GM06990 (cell line): ENCODE results near the gene TBCC.

ENCODE experiments used
- DNase-seq: peaks from one replicate; pipeline ENCODE4 v3.0.0-alpha.2; 2011; ENCODE audit not compliant: insufficient read length; ENCODE audit errors: extremely low read depth
- H3K27me3 ChIP-seq: replicated peaks from 2 replicates; pipeline ENCODE4 v1.6.0; 2011; ENCODE audit warnings: low read length; ENCODE audit not compliant: control insufficient read depth, insufficient read depth
- H3K36me3 ChIP-seq: 2 replicates; pipeline ENCODE4 v1.5.1; 2011; ENCODE audit warnings: low read length; ENCODE audit not compliant: control insufficient read depth, insufficient read depth
- H3K4me3 ChIP-seq: replicated peaks from 2 replicates; pipeline ENCODE4 v1.5.1; 2011; ENCODE audit warnings: low read depth, mild to moderate bottlenecking, control low read depth, low read length
- CTCF ChIP-seq: IDR thresholded peaks from 2 replicates; pipeline ENCODE4 v1.5.1; 2011; ENCODE audit warnings: low read length, control low read depth, mild to moderate bottlenecking, inconsistent platforms; ENCODE audit not compliant: insufficient read depth, poor library complexity, severe bottlenecking

Gene TBCC

GRCh38 chr6:42714098-42714761, 31.7 kb downstream of the TBCC start:
- Histone ChIP-seq H3K27me3 (no peaks in the 10 kb centered on the region), H3K4me3 (no peak overlapping the region), H3K36me3 (no peaks in the 10 kb centered on the region)
- no peak for DNase-seq
- TF ChIP-seq CTCF, result no peak

- no peak for DNase-seq
- no peak for TF ChIP-seq CTCF
- H3K27me3 ChIP-seq, result no peaks in the 10 kb centered on the region
- H3K4me3 ChIP-seq, result no peak overlapping the region
- H3K36me3 ChIP-seq, result no peaks in the 10 kb centered on the region
Observed at GRCh38 chr6:42711930-42712329, 34.0 kb downstream of the TBCC start.

- TF ChIP-seq CTCF, result no peak
- no peak overlapping the region for H3K4me3 ChIP-seq
- no peak for DNase-seq
- no peaks in the 10 kb centered on the region for H3K27me3 ChIP-seq
- no peaks in the 10 kb centered on the region for H3K36me3 ChIP-seq
Observed at GRCh38 chr6:42710316-42710715, 35.6 kb downstream of the TBCC start.

GRCh38 chr6:42709871-42710270, 36.0 kb downstream of the TBCC start:
- H3K4me3 ChIP-seq, result no peak overlapping the region
- H3K36me3 ChIP-seq, result no peaks in the 10 kb centered on the region
- TF ChIP-seq CTCF, result no peak
- DNase-seq, result no peak
- no peaks in the 10 kb centered on the region for H3K27me3 ChIP-seq

- no peak for TF ChIP-seq CTCF
Observed at GRCh38 chr6:42708096-42708495, 37.8 kb downstream of the TBCC start.

GRCh38 chr6:42707595-42707994, 38.3 kb downstream of the TBCC start:
- Histone ChIP-seq H3K4me3 (no peak overlapping the region), H3K36me3 (no peaks in the 10 kb centered on the region), H3K27me3 (no peaks in the 10 kb centered on the region)
- TF ChIP-seq CTCF, result no peak
- DNase-seq, result no peak

More at GRCh38 chr6:42708096-42708495, 37.8 kb downstream of the TBCC start:
- Histone ChIP-seq H3K4me3 (no peak overlapping the region), H3K36me3 (no peaks in the 10 kb centered on the region), H3K27me3 (no peaks in the 10 kb centered on the region)
- no peak for DNase-seq
